Glomerular visceral epithelial cell (primary cell): ENCODE measurements around the gene ALDH1L1.
"Not testable (repeated sequence)": the region's sequence is repeated elsewhere in the genome, so short reads cannot be mapped to it uniquely, and the experiment has no call there.

ENCODE experiments used
- DNase-seq: peaks from one replicate; pipeline ENCODE4 v3.0.0-alpha.2; 2016; ENCODE audit errors: extremely low spot score

ALDH1L1 gene

DNA sequence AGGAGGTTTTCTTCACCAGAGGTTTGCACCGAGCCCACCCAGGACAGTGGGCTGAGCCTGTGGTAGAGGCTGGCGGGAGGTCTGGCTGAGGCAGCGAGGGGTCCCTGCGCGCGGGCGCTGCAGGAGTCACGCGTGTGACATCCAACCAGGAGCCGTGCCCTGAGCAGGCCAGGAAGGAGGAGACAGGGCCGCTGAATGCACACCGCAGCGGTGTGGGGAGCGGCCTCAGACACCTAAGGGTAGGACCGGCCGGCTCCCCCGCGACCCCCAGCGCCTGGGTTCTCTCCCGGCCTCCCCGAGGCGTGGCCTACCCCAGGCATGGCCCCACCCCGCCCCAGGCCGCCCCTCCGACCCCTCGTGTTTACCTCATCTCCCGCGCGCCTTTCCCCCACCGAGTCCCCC, 96.9 kb downstream of the ALDH1L1 start:
- peak; percentile 46 for DNase-seq

DNA sequence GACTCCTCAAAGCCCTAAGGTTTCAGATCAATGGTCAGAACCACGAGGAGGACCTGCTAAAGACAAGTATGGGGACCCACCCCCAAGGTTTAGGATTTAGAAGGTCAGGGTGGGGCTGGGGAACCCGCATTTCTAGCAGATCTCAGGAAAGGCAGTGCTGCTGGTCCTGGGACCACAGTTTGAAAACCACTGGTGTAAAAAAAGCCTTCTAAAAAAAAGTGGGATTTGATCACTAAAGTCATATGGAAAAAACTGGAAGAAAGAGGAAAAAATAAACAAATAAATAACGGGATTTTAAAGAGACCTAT, 97.3 kb downstream of the ALDH1L1 start:
- no peak for DNase-seq

DNA sequence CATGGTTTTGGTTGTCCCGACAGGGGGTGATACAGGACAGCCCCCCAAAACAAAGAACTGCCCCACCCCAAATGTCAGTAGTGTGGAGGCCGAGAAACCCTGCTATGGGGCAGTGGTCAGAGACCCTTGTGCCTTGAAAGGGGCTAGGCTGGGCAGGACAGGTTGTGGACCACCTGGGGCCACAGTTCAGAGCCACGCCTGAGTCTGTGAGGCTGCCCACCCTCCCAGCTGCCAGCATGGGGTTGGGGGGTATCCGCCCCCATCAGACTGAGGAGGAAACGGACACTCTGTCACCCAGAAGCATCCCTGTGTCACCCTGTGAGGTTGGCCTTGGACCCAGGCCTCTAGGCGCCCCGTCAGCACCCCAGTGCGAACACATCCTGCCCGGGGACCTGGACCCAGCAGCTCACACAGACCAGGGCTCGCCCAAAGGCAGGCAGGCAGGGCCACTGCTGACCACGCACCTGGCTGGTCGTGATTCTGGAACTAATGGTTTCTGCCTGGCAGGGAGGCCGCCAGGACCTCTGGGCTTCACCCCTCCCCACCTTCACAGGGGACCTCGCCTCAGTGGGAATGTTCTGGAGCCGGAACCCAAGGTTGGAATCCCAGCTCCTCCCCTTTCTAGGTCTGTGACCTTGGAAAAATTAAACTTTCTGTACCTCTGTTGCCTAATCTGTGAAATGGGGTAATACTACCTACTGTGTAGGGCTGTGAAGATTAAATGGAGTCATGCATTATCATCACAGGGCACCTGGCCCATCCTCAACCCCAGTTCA, 97.8 kb downstream of the ALDH1L1 start:
- DNase-seq: no peak

DNA sequence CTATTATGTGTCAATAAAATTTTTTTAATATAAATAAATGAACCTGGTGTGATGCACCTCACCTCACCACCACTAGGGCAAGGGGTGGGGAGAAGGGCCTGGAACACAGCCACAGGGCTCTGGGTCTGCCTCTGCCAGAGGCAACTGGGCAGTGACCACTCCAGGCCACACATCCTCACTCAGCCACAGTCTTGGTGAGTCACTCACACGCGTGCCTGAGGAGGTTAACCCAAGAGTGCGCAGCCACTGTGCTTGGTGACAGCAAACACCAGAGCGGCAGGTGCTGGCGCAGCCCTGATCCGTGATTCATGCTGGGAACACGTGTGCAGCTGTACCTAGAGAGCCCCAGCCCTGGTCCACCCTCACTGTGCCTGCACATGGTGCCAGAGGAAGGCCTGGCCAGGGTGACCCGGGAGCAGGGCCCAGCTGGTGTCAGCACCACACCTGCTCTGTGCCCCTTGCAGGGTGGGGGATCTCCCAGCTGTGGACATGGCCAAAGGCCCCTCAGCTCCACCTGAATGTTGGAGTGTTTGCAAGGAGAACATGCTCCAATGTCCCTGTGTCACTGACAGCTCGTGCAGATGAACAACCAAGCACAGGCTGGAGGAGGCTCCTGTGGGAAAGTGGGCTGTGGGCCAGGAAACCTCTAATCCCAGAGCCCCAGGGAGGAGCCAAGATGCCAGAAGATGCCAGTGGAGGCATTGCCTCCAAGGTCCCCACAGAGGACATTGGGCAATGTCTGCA, 98.6 kb downstream of the ALDH1L1 start:
- peak; percentile 86 for DNase-seq

- DNase-seq: no peak
Observed at GRCh38 chr3:126080970-126081369, 99.4 kb downstream of the ALDH1L1 start.

DNA sequence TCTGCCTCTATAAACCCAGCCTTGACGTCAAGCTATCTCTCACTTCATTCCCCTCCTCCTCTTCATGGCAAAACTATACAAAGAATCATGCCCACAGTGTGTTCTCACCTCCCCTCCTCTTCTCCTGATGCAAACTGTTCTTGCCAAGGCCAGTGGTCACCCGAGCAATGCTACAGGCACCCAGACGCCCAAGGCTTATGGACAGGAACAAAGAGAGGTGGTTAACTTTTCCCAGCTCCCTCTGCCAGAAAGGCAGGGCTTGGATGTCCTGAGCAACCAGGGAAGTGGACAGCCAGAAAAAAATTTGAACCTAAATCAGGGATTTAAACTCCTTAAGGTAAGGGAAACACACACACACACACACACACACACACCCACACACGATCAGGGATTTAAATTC, 101.5 kb downstream of the ALDH1L1 start:
- DNase-seq: no peak

DNA sequence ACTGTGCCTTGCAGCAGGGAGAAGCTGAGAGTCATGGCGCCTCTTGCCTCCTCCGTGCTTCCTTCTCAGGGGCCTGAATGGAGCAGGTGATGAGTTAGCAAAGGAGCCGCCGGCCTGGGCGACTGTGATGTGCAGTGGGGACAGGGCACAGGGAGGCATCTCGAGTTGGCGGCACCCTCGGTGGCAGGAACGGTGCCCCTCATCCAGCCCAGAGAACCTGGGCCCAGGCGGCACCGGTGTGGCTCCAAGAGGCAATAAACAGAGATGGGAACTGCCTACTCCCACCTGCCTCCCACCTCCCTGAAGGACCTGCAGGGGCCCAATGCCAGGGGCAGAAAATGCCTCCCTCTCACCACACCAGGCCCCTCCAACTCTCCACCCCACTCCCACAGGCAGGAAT, 102.6 kb downstream of the ALDH1L1 start:
- DNase-seq: no peak

GRCh38 chr3:126076140-126076539, 104.2 kb downstream of the ALDH1L1 start:
- no peak for DNase-seq

GRCh38 chr3:126070146-126070545, 110.2 kb downstream of the ALDH1L1 start:
- no peak for DNase-seq

DNA sequence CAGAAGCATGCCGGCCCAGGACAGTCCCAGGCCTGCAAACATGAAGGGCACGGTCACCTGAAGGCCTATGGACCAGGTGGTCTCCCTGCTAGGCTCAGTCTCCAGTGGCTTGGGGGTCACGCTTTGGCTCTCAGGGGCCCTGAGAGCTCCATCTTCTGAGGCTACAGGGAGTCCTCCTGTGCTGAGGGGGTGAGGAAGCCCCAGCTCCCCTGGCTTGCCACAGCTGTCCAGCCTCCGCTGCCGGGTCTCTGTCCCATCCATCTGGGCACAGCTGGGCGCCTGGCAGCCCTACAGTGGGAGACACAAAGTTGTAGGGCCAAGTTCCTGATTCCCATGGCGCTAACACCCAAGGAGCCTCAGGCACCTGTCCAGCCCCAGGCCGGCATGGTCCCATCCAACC, 112.4 kb downstream of the ALDH1L1 start:
- no peak for DNase-seq

GRCh38 chr3:126066676-126067075, 113.7 kb downstream of the ALDH1L1 start:
- DNase-seq: not testable (repeated sequence)

GRCh38 chr3:126065876-126066275, 114.5 kb downstream of the ALDH1L1 start:
- no peak for DNase-seq

DNA sequence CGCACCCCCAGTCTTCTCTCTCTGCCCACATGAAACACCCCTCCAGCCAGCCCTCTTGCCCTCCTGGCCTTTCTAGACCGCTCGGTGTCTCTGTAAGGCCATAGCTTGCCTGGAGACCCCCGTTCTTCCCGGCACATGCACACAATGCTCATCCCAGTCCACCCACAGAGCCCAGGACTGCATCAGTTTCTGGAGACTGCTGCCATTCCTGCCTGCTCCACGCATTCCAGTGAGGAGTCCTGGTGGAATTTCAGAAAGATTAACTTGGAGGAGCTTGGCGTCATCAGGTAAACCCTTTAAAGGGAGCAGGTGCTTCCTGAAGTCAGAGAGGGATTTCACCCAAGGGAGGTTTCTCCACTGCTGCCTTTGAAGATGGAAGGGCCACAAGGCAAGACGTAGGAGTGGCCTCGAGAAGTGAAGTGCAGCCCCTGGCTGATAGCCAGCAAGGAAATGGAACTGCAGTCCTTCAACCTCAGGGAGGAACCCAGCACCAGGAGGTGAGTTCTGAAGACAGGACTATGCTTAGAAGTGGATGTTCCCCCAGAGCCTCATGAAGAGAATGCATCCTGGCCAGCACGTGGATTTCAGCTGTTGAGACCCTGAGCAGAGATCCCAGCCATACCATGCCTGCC, 115.6 kb downstream of the ALDH1L1 start:
- DNase-seq: no peak

- DNase-seq: no peak
Observed at GRCh38 chr3:126063358-126063965, 116.9 kb downstream of the ALDH1L1 start.

- no peak for DNase-seq
Observed at GRCh38 chr3:126061301-126062032, 118.9 kb downstream of the ALDH1L1 start.

GRCh38 chr3:126060613-126061145, 119.7 kb downstream of the ALDH1L1 start:
- DNase-seq: no peak

DNA sequence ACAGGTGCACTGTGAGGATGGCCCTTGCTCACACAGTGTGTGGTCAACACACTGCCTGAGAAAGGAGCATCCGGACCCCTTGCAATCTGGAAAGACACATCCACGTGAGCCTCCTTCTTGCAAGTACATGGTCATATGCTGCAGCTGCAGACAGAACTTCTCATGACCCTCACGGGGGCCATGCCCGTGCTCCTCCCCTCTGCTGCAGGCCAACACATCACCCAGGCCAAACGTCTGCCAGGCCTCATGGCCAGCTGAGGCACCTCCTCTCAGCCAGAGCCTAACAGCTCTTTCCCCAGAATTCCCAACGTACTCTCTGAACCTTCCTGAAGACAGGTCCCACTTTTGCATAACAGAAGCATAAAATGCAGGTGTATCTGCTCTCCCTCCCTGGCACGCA, 121.7 kb downstream of the ALDH1L1 start:
- DNase-seq: no peak

GRCh38 chr3:126057936-126058335, 122.5 kb downstream of the ALDH1L1 start:
- no peak for DNase-seq

GRCh38 chr3:126057501-126057819, 122.9 kb downstream of the ALDH1L1 start:
- no peak for DNase-seq

DNA sequence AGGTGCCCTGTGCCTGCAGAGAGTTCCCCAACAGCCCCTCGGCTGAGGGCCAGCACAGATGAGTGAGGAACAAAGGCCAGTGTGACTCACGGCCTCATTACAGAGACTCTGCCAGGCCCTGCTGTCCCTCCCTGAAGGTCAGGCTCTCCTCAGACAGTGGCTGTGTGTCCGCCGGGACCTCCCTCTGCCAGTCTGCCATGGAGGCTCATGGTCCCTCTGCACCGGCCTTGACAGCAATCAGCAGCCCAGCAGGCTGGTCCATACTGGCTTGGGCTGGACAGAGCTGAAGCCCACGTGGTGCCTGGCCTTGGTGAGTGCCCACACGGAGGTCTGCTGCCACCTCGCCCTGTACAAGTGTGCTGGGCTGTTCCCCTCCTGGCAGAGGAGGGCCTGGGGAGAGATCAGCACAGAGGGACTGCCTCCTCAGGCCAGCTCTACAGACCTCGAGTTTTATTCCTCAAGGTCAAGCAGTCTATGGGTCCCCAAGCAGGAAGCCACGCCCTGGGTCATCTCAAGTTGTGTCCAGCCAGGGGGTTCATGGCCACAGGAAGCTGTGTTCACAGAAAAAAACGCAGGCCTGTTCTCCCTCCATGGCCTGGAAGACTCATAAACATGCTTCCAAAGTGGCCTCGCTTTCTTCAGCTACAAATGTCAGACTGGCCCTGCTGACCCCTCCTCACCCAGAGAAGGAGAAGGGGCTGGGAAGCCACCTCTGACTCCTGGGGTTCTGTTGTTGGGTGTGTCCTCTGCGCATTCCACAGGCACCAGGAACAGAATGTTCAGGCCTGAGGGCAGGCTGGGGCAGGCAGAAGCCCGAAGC, 123.5 kb downstream of the ALDH1L1 start:
- DNase-seq: no peak

GRCh38 chr3:126056088-126056487, 124.3 kb downstream of the ALDH1L1 start:
- DNase-seq: no peak
